ENCODE measurements around the gene LYRM4. TPM values are rescaled to one million over a fixed set of nuclear protein-coding genes. Genes with fewer than 3 reads are reported as not detected.

The LYRM4 gene
- total RNA-seq, 1 donor from 2014 or later, result 28.5 TPM

DNA sequence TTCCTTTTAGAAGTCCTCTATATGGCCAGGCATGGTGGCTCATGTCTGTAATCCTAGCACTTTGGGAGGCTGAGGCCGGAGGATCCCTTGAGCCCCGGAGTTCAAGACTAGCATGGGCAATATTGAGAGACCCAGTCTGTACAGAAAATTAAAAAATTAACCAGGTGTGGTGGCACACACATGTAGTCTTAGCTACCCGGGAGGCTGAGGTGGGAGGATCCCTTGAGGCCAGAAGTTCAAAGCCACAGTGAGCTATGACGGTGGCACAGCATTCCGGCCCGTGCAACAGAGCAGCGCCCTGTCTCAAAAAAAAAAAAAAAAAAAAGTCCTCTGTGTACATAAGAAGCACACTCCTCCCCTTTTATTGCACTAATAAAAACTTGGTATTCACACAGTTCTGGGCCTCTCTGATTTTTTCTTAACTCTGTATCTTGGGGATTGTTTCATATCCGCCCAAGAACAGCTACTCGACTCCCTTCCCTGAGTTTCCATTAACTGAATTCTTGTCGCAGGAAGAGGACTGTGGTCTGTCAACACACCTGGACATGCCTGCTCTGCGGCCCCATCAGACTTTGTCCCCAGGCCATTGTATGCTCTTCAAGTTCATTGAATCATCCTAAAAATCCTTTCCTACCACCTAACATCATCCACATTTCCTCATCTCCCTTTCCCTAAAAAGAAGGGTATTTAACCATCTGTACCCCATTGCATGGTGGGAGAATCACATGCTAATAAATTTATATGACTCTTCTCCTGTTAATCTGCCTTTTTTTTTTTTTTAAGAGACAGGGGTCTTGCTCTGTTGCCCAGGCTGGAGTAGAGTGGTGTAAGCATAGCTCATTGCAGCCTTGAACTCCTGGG lies 201.5 kb downstream of the LYRM4 start:
- Histone ChIP-seq H3K27ac (replicated peaks) (no peak overlapping the region), H3K4me1 (no peaks in the 10 kb centered on the region), H3K27me3 (ENCODE audit: low read depth) (no peaks in the 10 kb centered on the region), H3K9me3 (replicated peaks) (no peaks in the 10 kb centered on the region), H3K36me3 (no peaks in the 10 kb centered on the region), H3K4me3 (no peak overlapping the region)
- intact Hi-C loops (cut with micrococcal nuclease), result no loop called here
- no peak for DNase-seq
- TF ChIP-seq CTCF (IDR thresholded peaks at IDR 0.05; ENCODE audit: borderline replicate concordance), result no peak

Small RNA genes within 50 kb of the gene (microRNA-seq; reads per million reads assigned to microRNA genes)
- not detected for gene MIR3691

Other genes starting within 250 kb of the LYRM4 start
- gene PPP1R3G, start 175.6 kb downstream of the LYRM4 start, total RNA-seq, result 11.1 TPM
- gene FARS2, start 563 bp upstream of the LYRM4 start, total RNA-seq, result 16.7 TPM

All from left ventricle myocardium inferior (tissue), 1 donor.